Breast epithelium (tissue), 4 donors: ENCODE data around the gene PSMF1. TPM values are rescaled to one million over a fixed set of nuclear protein-coding genes. Genes with fewer than 3 reads are reported as not detected.

Source experiments
- DNase-seq, 2 donors: peaks; one replicate each; pipeline ENCODE4 v3.0.0-alpha.2; 2019; ENCODE audit warnings: low spot score in 2 of 2
- H3K27ac ChIP-seq, 2 donors: fragments of 200-600 bp; sonication (generic) in 1 of 2; one replicate each; pipeline ENCODE4 v1.5.1; 2016 to 2019; ENCODE audit warnings: mild to moderate bottlenecking in 1 of 2
- H3K27me3 ChIP-seq, 2 donors: fragments of 200-600 bp; sonication (generic) in 1 of 2; one replicate each; pipeline versions ENCODE4 v1.5.1 to v1.6.0; 2017 to 2019; ENCODE audit warnings: control low read depth in 1 of 2, mild to moderate bottlenecking in 1 of 2
- H3K36me3 ChIP-seq: fragments of 200-600 bp; one replicate; pipeline ENCODE4 v1.5.1; 2019
- H3K4me1 ChIP-seq, 2 donors: fragments of 200-600 bp; sonication (generic); one replicate each; pipeline ENCODE4 v1.5.1; 2016 to 2019; ENCODE audit warnings: control low read depth in 1 of 2
- H3K4me3 ChIP-seq, 3 donors: fragments of 200-600 bp; sonication (generic); 1 replicate in 2 of 3; 2 replicates in 1 of 3; pipeline ENCODE4 v1.5.1; 2016 to 2019; ENCODE audit warnings: mild to moderate bottlenecking in 3 of 3, moderate library complexity in 2 of 3
- H3K9me3 ChIP-seq, 2 donors: fragments of 200-600 bp; sonication (generic) in 1 of 2; one replicate each; pipeline ENCODE4 v1.5.1; 2016 to 2019; ENCODE audit warnings: control low read depth in 1 of 2
- POLR2A ChIP-seq: fragments of 450-650 bp; IDR thresholded peaks from one replicate; pipeline ENCODE4 v1.6.1; 2016; ENCODE audit warnings: antibody characterized with exemption, mild to moderate bottlenecking, moderate library complexity
- POLR2AphosphoS5 ChIP-seq, 3 donors: sonication (generic); formaldehyde crosslinking; IDR thresholded peaks; one replicate each; pipeline ENCODE4 v1.6.1; 2017; ENCODE audit warnings: antibody characterized with exemption in 3 of 3
- intact Hi-C: fragments of 100-400 bp; cut with DNase I; formaldehyde crosslinking; loops from one replicate; pipeline ENCODE4 v1.15.1; 2023; ENCODE audit warnings: low total_unique reads
- total RNA-seq, 3 donors: library from RNA; depleted of rRNA; stranded (reverse); fragments of >200 nt; gene quantifications; one replicate each; pipeline ENCODE4 v1.1.0, GENCODE V29; 2016
- TF ChIP-seq, protein P1 (sequence below), 3 donors: fragments of 450-650 bp; IDR thresholded peaks; one replicate each; pipeline ENCODE4 v1.5.1; 2016 to 2017; ENCODE audit warnings: antibody characterized with exemption in 3 of 3, mild to moderate bottlenecking in 3 of 3, moderate library complexity in 3 of 3

The PSMF1 gene
- total RNA-seq, 3 donors from 2014 or later, result 71.7 to 98.4 (median 75.1) TPM

DNA sequence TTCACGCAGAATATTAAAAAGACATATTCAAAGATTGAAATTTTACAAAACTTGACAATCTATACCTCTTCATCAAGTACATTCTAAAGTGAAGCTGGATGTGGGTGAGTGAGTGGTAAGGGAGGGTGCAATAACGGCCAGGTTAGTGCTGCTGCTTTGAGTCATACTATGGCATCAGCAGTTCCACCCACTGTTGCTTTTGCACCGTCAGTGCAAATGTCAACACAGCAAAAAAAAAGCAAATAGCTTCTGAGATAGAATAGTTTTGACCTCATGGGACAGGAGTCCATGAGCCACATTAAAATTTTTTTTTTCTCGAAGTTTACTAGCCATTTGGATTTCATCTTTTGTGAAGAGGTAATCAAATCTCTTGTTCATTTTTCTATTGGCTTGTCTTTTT, 31.8 kb downstream of the PSMF1 start:
- intact Hi-C loops, result no loop called here
- H3K36me3 ChIP-seq, result no peaks in the 10 kb centered on the region

DNA sequence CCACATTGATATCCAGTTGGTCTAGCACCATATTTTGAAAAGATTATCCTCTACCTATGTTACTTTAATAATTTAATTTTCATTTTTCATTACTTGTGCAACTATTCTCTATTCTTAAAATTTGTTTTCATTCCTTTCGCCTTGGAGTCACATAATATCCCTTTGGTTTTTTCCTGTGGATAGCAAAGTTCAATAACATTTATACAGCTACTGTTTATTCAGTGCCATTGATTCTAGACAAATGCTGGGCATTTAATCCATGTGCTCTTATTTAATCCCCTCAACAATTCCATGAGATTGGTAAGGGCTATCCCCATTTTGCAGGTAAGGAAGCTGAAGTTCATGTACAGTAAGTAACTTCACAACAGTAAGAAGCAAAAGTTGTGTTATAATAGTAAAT, 32.6 kb downstream of the PSMF1 start:
- Histone ChIP-seq H3K27ac (no peak overlapping the region), H3K4me3 (no peak overlapping the region), H3K4me1 (no peaks in the 10 kb centered on the region), H3K27me3 (no peaks in the 10 kb centered on the region), H3K36me3 (no peaks in the 10 kb centered on the region), H3K9me3 (no peaks in the 10 kb centered on the region)
- intact Hi-C loops, result no loop called here
- TF ChIP-seq, protein P1, sequence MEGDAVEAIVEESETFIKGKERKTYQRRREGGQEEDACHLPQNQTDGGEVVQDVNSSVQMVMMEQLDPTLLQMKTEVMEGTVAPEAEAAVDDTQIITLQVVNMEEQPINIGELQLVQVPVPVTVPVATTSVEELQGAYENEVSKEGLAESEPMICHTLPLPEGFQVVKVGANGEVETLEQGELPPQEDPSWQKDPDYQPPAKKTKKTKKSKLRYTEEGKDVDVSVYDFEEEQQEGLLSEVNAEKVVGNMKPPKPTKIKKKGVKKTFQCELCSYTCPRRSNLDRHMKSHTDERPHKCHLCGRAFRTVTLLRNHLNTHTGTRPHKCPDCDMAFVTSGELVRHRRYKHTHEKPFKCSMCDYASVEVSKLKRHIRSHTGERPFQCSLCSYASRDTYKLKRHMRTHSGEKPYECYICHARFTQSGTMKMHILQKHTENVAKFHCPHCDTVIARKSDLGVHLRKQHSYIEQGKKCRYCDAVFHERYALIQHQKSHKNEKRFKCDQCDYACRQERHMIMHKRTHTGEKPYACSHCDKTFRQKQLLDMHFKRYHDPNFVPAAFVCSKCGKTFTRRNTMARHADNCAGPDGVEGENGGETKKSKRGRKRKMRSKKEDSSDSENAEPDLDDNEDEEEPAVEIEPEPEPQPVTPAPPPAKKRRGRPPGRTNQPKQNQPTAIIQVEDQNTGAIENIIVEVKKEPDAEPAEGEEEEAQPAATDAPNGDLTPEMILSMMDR (IDR thresholded peaks at IDR 0.05), result no peak
- TF ChIP-seq POLR2AphosphoS5 (IDR thresholded peaks at IDR 0.05), result no peak
- TF ChIP-seq POLR2A, result no peak
- DNase-seq, result no peak

More for the DNA sequence above, 31.8 kb downstream of the PSMF1 start:
- no peaks in the 10 kb centered on the region for H3K9me3 ChIP-seq
- TF ChIP-seq POLR2AphosphoS5 (IDR thresholded peaks at IDR 0.05), result no peak
- TF ChIP-seq, protein P1 (IDR thresholded peaks at IDR 0.05), result no peak
- TF ChIP-seq POLR2A, result no peak
- H3K4me1 ChIP-seq, result no peaks in the 10 kb centered on the region
- no peaks in the 10 kb centered on the region for H3K27me3 ChIP-seq
- no peak overlapping the region for H3K4me3 ChIP-seq
- H3K27ac ChIP-seq, result no peak overlapping the region
- no peak for DNase-seq

DNA sequence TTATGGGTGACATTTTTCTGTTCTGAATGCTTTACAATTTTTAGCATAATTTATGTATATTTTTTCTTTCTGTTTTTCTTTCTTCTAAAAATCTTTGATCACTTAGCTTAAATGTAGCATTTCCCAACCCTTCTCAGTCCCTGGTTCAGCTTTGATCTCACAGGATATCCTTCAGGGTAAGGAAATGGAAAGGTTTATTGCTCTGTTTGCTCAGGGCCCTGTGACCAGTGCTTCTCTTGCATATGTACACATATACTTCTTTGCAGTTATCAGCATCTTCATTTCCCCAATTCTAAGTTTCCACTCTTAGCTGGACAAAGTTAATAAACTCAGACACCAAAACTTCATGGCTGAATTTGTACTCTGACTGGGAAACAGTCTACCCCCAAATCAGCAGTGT, 35.8 kb downstream of the PSMF1 start:
- Histone ChIP-seq H3K4me1 (no peaks in the 10 kb centered on the region), H3K4me3 (no peak overlapping the region), H3K27me3 (no peaks in the 10 kb centered on the region), H3K36me3 (no peaks in the 10 kb centered on the region), H3K27ac (no peak overlapping the region), H3K9me3 (no peaks in the 10 kb centered on the region)
- intact Hi-C loops, result no loop called here
- no peak for DNase-seq
- TF ChIP-seq, protein P1 (IDR thresholded peaks at IDR 0.05), result no peak
- TF ChIP-seq POLR2A, result no peak
- TF ChIP-seq POLR2AphosphoS5 (IDR thresholded peaks at IDR 0.05), result no peak

DNA sequence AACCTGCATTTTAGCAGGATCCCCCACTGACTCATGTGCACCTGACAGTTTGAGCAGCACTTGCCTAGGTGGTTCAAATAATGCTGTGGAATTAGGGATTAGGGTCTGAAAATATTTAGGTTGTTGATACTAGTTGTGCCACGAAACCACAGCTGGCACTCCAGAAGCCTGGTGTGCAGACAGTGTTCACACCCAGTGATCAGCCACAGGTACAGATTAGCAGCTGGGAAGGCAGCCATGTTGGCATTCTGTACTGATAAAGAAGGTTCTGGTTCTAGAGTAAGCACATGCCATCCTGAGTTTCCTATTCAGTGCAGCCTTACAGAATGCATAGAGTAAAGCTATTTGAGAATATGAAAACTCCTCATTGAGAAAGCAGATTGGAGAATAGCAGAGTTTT, 36.3 kb downstream of the PSMF1 start:
- Histone ChIP-seq H3K27ac (no peak overlapping the region), H3K4me1 (no peaks in the 10 kb centered on the region), H3K27me3 (no peaks in the 10 kb centered on the region), H3K4me3 (no peak overlapping the region), H3K36me3 (no peaks in the 10 kb centered on the region), H3K9me3 (no peaks in the 10 kb centered on the region)
- intact Hi-C loops, result no loop called here
- TF ChIP-seq POLR2A, result no peak
- no peak for TF ChIP-seq POLR2AphosphoS5 (IDR thresholded peaks at IDR 0.05)
- TF ChIP-seq, protein P1 (IDR thresholded peaks at IDR 0.05), result no peak
- DNase-seq, result no peak

DNA sequence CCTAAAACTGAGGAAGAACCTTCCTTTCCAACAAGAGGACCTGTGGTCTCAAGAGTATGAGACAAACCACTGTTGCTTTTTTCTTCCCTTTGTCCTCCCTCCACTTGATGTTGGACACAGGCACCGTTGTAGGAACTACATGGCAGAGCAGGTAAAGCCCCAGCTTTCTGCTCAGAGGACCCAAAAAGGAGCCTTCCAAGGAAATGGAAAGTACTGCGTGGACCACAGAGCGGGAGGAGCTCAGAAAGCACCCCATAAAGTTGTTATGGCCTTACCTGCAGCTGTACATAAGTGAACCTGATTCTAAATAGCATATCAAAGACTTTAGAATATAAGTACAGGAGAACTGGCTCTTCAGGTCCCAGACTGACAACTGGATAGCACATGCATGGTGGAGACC, 36.9 kb downstream of the PSMF1 start:
- intact Hi-C loops, result no loop called here
- H3K9me3 ChIP-seq, result no peaks in the 10 kb centered on the region
- H3K36me3 ChIP-seq, result no peaks in the 10 kb centered on the region
- TF ChIP-seq, protein P1 (IDR thresholded peaks at IDR 0.05), result no peak
- TF ChIP-seq POLR2AphosphoS5 (IDR thresholded peaks at IDR 0.05), result no peak
- TF ChIP-seq POLR2A, result no peak
- no peak overlapping the region for H3K27ac ChIP-seq
- H3K4me1 ChIP-seq, result no peaks in the 10 kb centered on the region
- no peaks in the 10 kb centered on the region for H3K27me3 ChIP-seq
- no peak for DNase-seq
- no peak overlapping the region for H3K4me3 ChIP-seq
